ENCODE results near the gene CD8B2. TPM values are rescaled to one million over a fixed set of nuclear protein-coding genes. Genes with fewer than 3 reads are reported as not detected.

Gene CD8B2
- total and polyA plus RNA-seq, 2 experiments from 2014 or later = 0.06 TPM; not detected in 1

- peak; percentile 12 for DNase-seq (ENCODE audit: low spot score)
- no peaks in the 10 kb centered on the region for H3K36me3 Mint-ChIP-seq (ENCODE audit: low read depth)
- Histone ChIP-seq H3K36me3 (ENCODE audit: insufficient read depth) (no peaks in the 10 kb centered on the region), H3K9me2 (ENCODE audit: insufficient read depth) (no peaks in the 10 kb centered on the region), H4K20me1 (replicated peaks; ENCODE audit: insufficient read depth) (no peaks in the 10 kb centered on the region), H2AFZ (no peak overlapping the region), H3K4me3 (no peak overlapping the region), H3K27ac (ENCODE audit: low read depth) (no peak overlapping the region), H3F3A (replicated peaks; ENCODE audit: low read depth) (no peaks in the 10 kb centered on the region), H3K27me3 (ENCODE audit: insufficient read depth) (no peaks in the 10 kb centered on the region), H3K79me2 (replicated peaks; ENCODE audit: insufficient read depth) (no peaks in the 10 kb centered on the region), H3K4me1 (ENCODE audit: insufficient read depth) (no peaks in the 10 kb centered on the region), H3K4me2 (no peak overlapping the region)
- H3K27me3 Mint-ChIP-seq (ENCODE audit: insufficient read depth, low read depth, poor library complexity) = no peaks in the 10 kb centered on the region
- H3K9me3 Mint-ChIP-seq = no peaks in the 10 kb centered on the region
- no peak for TF ChIP-seq NANOG (IDR thresholded peaks at IDR 0.05; ENCODE audit: borderline replicate concordance)
- no peak for TF ChIP-seq JUNB (IDR thresholded peaks at IDR 0.05; ENCODE audit: unreplicated experiment)
- TF ChIP-seq ZNF462 (CRISPR knock-in tag; IDR thresholded peaks at IDR 0.05) = no peak
- TF ChIP-seq, protein P1, sequence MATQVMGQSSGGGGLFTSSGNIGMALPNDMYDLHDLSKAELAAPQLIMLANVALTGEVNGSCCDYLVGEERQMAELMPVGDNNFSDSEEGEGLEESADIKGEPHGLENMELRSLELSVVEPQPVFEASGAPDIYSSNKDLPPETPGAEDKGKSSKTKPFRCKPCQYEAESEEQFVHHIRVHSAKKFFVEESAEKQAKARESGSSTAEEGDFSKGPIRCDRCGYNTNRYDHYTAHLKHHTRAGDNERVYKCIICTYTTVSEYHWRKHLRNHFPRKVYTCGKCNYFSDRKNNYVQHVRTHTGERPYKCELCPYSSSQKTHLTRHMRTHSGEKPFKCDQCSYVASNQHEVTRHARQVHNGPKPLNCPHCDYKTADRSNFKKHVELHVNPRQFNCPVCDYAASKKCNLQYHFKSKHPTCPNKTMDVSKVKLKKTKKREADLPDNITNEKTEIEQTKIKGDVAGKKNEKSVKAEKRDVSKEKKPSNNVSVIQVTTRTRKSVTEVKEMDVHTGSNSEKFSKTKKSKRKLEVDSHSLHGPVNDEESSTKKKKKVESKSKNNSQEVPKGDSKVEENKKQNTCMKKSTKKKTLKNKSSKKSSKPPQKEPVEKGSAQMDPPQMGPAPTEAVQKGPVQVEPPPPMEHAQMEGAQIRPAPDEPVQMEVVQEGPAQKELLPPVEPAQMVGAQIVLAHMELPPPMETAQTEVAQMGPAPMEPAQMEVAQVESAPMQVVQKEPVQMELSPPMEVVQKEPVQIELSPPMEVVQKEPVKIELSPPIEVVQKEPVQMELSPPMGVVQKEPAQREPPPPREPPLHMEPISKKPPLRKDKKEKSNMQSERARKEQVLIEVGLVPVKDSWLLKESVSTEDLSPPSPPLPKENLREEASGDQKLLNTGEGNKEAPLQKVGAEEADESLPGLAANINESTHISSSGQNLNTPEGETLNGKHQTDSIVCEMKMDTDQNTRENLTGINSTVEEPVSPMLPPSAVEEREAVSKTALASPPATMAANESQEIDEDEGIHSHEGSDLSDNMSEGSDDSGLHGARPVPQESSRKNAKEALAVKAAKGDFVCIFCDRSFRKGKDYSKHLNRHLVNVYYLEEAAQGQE (IDR thresholded peaks at IDR 0.05; ENCODE audit: unreplicated experiment) = no peak
- TF ChIP-seq, protein P2, sequence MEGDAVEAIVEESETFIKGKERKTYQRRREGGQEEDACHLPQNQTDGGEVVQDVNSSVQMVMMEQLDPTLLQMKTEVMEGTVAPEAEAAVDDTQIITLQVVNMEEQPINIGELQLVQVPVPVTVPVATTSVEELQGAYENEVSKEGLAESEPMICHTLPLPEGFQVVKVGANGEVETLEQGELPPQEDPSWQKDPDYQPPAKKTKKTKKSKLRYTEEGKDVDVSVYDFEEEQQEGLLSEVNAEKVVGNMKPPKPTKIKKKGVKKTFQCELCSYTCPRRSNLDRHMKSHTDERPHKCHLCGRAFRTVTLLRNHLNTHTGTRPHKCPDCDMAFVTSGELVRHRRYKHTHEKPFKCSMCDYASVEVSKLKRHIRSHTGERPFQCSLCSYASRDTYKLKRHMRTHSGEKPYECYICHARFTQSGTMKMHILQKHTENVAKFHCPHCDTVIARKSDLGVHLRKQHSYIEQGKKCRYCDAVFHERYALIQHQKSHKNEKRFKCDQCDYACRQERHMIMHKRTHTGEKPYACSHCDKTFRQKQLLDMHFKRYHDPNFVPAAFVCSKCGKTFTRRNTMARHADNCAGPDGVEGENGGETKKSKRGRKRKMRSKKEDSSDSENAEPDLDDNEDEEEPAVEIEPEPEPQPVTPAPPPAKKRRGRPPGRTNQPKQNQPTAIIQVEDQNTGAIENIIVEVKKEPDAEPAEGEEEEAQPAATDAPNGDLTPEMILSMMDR (conservative IDR thresholded peaks at IDR 0.05; ENCODE audit: low read depth in 2 of 2) = no peak
- TF ChIP-seq STAT1 (IDR thresholded peaks at IDR 0.05; ENCODE audit: unreplicated experiment) = no peak
- TF ChIP-seq, protein P3, sequence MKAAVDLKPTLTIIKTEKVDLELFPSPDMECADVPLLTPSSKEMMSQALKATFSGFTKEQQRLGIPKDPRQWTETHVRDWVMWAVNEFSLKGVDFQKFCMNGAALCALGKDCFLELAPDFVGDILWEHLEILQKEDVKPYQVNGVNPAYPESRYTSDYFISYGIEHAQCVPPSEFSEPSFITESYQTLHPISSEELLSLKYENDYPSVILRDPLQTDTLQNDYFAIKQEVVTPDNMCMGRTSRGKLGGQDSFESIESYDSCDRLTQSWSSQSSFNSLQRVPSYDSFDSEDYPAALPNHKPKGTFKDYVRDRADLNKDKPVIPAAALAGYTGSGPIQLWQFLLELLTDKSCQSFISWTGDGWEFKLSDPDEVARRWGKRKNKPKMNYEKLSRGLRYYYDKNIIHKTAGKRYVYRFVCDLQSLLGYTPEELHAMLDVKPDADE (IDR thresholded peaks at IDR 0.05) = no peak
- no peak for TF ChIP-seq EZH2 (IDR thresholded peaks at IDR 0.05; ENCODE audit: low read depth, unreplicated experiment)
- TF ChIP-seq ZNF114 (CRISPR knock-in tag; IDR thresholded peaks at IDR 0.05) = no peak
- no peak for TF ChIP-seq CREB1 (CRISPR knock-in tag; IDR thresholded peaks at IDR 0.05; ENCODE audit: low read depth)
- TF ChIP-seq POLR2AphosphoS5 (IDR thresholded peaks at IDR 0.05; ENCODE audit: low read depth) = no peak
- no peak for TF ChIP-seq ZNF331 (CRISPR knock-in tag; IDR thresholded peaks at IDR 0.05; ENCODE audit: low read depth)
- TF ChIP-seq EZH2phosphoT487 (IDR thresholded peaks at IDR 0.05; ENCODE audit: unreplicated experiment) = no peak
- no peak overlapping the region for H3K4me3 Mint-ChIP-seq
- no peak for ATAC-seq
- H3K4me1 Mint-ChIP-seq = peaks cover 18% of the 10 kb centered on the region; the same call in 2 of the 3 replicates
- no peak overlapping the region for H3K27ac Mint-ChIP-seq
These were observed 44.6 kb downstream of the CD8B2 start for GRCh38 chr2:106531676-106532214.

Data from GM23338 (cell line).